BE2C (cell line): ENCODE results near the gene RTN4R.

Experiments used
- DNase-seq: peaks from one replicate; pipeline ENCODE4 v3.0.0-alpha.2; 2020
- H3K27me3 ChIP-seq: fragments of 250-450 bp; sonication (Bioruptor Pico); 2 replicates; pipeline ENCODE4 v1.5.1; 2020; ENCODE audit warnings: mild to moderate bottlenecking
- H3K36me3 ChIP-seq: fragments of 250-450 bp; sonication (Bioruptor Pico); 2 replicates; pipeline ENCODE4 v1.5.1; 2020; ENCODE audit warnings: mild to moderate bottlenecking
- H3K4me1 ChIP-seq: fragments of 250-450 bp; sonication (Bioruptor Pico); 2 replicates; pipeline ENCODE4 v1.5.1; 2020
- H3K4me3 ChIP-seq: 2 replicates; pipeline ENCODE4 v1.5.1; 2011; ENCODE audit warnings: low read depth, low read length
- H3K9me3 ChIP-seq: fragments of 250-450 bp; sonication (Bioruptor Pico); 2 replicates; pipeline ENCODE4 v1.5.1; 2020
- CTCF ChIP-seq: IDR thresholded peaks from 2 replicates; pipeline ENCODE4 v1.5.1; 2012; ENCODE audit warnings: mild to moderate bottlenecking, low read depth, low read length

Gene RTN4R

DNA sequence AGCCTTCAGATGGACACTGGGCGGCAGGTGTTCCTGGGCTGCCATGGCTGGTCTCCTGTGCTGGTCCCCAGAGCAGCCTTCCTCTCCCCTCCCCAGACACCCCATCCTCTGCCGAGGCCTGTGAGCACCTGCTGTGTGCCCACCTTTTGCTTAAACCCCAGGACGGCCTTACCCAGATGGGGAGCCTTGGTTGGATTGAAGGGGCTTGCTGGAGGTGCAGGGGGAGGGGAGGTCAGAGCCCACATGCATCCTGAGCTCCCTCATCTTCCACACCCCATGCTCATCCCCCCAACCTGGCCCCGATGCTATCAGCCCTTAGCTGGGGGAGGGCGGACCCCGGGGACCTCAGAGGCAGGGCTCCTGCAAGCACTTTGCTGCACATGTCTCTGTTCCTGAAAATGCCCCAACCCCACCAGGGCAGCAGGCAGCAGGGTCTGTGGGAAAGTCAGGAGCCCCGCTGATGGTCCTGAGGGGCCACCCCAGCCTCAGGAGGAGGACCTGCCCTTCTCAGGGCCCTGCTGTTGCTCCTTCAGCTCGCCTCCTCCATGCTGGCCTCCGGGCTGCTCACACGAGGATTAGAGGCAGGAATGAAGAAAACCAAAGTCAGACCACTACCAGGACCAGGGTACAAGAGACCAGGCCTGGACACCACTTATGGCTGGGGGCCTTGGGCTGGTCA, 75.7 kb downstream of the RTN4R start:
- H3K4me3 ChIP-seq = no peak overlapping the region
- no peaks in the 10 kb centered on the region for H3K27me3 ChIP-seq
- H3K4me1 ChIP-seq = no peaks in the 10 kb centered on the region
- no peak for DNase-seq
- H3K36me3 ChIP-seq = no peaks in the 10 kb centered on the region
- TF ChIP-seq CTCF = no peak
- H3K9me3 ChIP-seq = no peaks in the 10 kb centered on the region

DNA sequence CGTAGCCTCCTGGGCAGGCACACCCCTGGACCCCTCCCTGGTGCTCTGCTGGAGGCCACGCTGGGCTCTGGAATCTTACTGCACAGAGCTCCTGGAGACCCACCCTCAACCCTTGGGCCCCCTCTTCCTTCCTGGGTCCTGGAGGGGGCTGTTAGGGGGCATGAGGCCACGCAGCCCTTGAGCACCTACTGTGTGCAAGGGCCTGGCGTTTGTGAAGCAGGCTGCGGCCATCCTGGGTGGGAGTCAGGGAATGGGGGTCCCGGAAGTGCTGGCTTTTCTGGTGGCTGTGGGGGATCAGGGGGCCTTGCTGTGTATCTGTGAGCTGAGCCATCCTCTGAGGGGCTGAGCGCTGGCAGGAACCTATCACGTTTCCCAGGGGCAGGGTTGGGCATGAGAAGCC, 76.3 kb downstream of the RTN4R start:
- DNase-seq = no peak
- H3K9me3 ChIP-seq = no peaks in the 10 kb centered on the region
- no peak overlapping the region for H3K4me3 ChIP-seq
- no peaks in the 10 kb centered on the region for H3K27me3 ChIP-seq
- no peak for TF ChIP-seq CTCF
- H3K4me1 ChIP-seq = no peaks in the 10 kb centered on the region
- no peaks in the 10 kb centered on the region for H3K36me3 ChIP-seq
